ENCODE results near the gene COPS6.

COPS6 gene

DNA sequence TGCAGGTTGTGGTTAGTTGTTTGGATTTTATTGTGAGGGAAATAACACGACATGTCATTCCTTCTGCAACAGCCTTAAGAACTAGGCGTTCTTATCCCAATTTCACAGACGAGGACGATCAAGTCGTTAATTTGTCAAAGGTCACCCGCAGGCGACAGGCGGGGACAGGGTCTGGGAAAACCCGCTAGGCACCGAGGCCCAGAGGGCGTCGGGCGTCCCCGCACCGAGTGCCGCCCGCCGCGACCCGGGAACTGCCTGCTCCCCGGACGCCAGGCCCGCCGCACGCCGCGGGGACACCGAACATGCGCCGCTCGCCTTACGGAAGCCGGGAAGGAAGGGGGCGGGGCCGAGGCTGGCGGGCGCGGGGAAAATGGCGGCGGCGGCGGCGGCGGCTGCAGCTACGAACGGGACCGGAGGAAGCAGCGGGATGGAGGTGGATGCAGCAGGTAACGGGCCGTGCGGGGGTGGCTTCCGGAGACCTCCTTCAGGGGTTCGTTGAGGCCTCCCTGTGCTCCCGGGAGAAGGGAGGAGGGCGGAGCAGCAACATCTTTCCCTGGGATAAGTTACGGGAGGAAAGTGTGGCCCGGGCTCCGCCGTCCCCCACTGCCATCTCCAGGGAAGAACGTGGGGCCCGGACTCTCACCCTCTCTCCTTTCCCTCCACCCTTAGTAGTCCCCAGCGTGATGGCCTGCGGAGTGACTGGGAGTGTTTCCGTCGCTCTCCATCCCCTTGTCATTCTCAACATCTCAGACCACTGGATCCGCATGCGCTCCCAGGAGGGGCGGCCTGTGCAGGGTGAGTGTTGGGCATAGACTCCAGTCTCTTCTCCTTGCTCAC is at the start of gene COPS6:
Gene COPS6 (plus strand): TSS at position 349 of the 837 bp plus-strand sequence. CDS start 22 bp downstream, at position 371.
- peak within 1 kb of the TSS; percentile 86 for H3K4me3 ChIP-seq (ENCODE audit: low read depth, low read length)
- ChIA-PET POLR2A (interaction anchor here (0.7 to 7.9 kb wide), 2 partner anchors 12 to 38 kb away, joined by 3 to 115 read pairs; partner anchors contain the start of genes AP4M1, MBLAC1 and MCM7), CTCF (interaction anchor here (0.6 kb wide), 1 partner anchor 307 kb away, joined by 3 read pairs; no protein-coding TSS in a partner anchor)
- H3K27ac ChIP-seq (ENCODE audit: extremely low read depth, low read depth, low read length), result peak within 1 kb of the TSS; percentile 79
- no peaks in the 10 kb centered on the region for H3K9me3 ChIP-seq (ENCODE audit: control insufficient read depth, insufficient read depth, low read depth, low read length)
- peaks cover 8% of the 10 kb centered on the region for H3K4me1 ChIP-seq (ENCODE audit: control insufficient read depth, insufficient read depth, low read length)
- peaks cover 8 to 36% of the 10 kb centered on the region in 2 experiments for H3K36me3 ChIP-seq (ENCODE audit: control insufficient read depth in 2 of 2, insufficient read depth in 1 of 2, low read length in 2 of 2)
- TF ChIP-seq, protein P1, sequence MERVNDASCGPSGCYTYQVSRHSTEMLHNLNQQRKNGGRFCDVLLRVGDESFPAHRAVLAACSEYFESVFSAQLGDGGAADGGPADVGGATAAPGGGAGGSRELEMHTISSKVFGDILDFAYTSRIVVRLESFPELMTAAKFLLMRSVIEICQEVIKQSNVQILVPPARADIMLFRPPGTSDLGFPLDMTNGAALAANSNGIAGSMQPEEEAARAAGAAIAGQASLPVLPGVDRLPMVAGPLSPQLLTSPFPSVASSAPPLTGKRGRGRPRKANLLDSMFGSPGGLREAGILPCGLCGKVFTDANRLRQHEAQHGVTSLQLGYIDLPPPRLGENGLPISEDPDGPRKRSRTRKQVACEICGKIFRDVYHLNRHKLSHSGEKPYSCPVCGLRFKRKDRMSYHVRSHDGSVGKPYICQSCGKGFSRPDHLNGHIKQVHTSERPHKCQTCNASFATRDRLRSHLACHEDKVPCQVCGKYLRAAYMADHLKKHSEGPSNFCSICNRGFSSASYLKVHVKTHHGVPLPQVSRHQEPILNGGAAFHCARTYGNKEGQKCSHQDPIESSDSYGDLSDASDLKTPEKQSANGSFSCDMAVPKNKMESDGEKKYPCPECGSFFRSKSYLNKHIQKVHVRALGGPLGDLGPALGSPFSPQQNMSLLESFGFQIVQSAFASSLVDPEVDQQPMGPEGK (tag by site-specific recombination; IDR thresholded peaks at IDR 0.05), result peak; percentile 57; the same call in 1 of the 2 replicates
- peak; percentile 86 for TF ChIP-seq ZSCAN30 (tag by site-specific recombination; IDR thresholded peaks at IDR 0.05)
- TF ChIP-seq ZFP37 (tag by site-specific recombination; IDR thresholded peaks at IDR 0.05), result peak; percentile 21; the same call in 1 of the 2 replicates
- peak; percentile 96 for TF ChIP-seq ZBTB8A (tag by site-specific recombination; IDR thresholded peaks at IDR 0.05)
- TF ChIP-seq ZNF670 (tag by site-specific recombination; IDR thresholded peaks at IDR 0.05; ENCODE audit: low read depth), result no peak
- peak; percentile 95 for TF ChIP-seq KLF9 (tag by site-specific recombination; IDR thresholded peaks at IDR 0.05; ENCODE audit: low read depth)
- TF ChIP-seq ZXDB (tag by site-specific recombination; IDR thresholded peaks at IDR 0.05), result peak; percentile 88
- TF ChIP-seq ZNF324 (tag by site-specific recombination; IDR thresholded peaks at IDR 0.05), result 0 out of 2 replicates have a peak, but pooled peaks have one; percentile 37
- TF ChIP-seq, protein P2, sequence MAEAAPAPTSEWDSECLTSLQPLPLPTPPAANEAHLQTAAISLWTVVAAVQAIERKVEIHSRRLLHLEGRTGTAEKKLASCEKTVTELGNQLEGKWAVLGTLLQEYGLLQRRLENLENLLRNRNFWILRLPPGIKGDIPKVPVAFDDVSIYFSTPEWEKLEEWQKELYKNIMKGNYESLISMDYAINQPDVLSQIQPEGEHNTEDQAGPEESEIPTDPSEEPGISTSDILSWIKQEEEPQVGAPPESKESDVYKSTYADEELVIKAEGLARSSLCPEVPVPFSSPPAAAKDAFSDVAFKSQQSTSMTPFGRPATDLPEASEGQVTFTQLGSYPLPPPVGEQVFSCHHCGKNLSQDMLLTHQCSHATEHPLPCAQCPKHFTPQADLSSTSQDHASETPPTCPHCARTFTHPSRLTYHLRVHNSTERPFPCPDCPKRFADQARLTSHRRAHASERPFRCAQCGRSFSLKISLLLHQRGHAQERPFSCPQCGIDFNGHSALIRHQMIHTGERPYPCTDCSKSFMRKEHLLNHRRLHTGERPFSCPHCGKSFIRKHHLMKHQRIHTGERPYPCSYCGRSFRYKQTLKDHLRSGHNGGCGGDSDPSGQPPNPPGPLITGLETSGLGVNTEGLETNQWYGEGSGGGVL (tag by site-specific recombination; IDR thresholded peaks at IDR 0.05), result peak; percentile 33; the same call in 1 of the 2 replicates
- TF ChIP-seq ZNF341 (tag by site-specific recombination; IDR thresholded peaks at IDR 0.05; ENCODE audit: low read depth), result peak; percentile 49; the same call in 1 of the 2 replicates
- peak; percentile 81 for TF ChIP-seq KLF10 (tag by site-specific recombination; IDR thresholded peaks at IDR 0.05)
- TF ChIP-seq, protein P3, sequence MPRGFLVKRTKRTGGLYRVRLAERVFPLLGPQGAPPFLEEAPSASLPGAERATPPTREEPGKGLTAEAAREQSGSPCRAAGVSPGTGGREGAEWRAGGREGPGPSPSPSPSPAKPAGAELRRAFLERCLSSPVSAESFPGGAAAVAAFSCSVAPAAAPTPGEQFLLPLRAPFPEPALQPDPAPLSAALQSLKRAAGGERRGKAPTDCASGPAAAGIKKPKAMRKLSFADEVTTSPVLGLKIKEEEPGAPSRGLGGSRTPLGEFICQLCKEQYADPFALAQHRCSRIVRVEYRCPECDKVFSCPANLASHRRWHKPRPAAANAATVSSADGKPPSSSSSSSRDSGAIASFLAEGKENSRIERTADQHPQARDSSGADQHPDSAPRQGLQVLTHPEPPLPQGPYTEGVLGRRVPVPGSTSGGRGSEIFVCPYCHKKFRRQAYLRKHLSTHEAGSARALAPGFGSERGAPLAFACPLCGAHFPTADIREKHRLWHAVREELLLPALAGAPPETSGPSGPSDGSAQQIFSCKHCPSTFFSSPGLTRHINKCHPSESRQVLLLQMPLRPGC (tag by site-specific recombination; IDR thresholded peaks at IDR 0.05), result 0 out of 2 replicates have a peak, but pooled peaks have one; percentile 28
- TF ChIP-seq, protein P4, sequence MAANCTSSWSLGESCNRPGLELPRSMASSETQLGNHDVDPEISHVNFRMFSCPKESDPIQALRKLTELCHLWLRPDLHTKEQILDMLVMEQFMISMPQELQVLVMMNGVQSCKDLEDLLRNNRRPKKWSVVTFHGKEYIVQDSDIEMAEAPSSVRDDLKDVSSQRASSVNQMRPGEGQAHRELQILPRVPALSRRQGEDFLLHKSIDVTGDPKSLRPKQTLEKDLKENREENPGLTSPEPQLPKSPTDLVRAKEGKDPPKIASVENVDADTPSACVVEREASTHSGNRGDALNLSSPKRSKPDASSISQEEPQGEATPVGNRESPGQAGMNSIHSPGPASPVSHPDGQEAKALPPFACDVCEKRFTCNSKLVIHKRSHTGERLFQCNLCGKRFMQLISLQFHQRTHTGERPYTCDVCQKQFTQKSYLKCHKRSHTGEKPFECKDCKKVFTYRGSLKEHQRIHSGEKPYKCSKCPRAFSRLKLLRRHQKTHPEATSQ (tag by site-specific recombination; IDR thresholded peaks at IDR 0.05), result 0 out of 2 replicates have a peak, but pooled peaks have one; percentile 50
- TF ChIP-seq, protein P5, sequence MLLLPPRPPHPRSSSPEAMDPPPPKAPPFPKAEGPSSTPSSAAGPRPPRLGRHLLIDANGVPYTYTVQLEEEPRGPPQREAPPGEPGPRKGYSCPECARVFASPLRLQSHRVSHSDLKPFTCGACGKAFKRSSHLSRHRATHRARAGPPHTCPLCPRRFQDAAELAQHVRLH (tag by site-specific recombination; IDR thresholded peaks at IDR 0.05), result peak; percentile 39; the same call in 1 of the 2 replicates
- no peak for TF ChIP-seq ZNF785 (tag by site-specific recombination; IDR thresholded peaks at IDR 0.05)
- TF ChIP-seq, protein P6, sequence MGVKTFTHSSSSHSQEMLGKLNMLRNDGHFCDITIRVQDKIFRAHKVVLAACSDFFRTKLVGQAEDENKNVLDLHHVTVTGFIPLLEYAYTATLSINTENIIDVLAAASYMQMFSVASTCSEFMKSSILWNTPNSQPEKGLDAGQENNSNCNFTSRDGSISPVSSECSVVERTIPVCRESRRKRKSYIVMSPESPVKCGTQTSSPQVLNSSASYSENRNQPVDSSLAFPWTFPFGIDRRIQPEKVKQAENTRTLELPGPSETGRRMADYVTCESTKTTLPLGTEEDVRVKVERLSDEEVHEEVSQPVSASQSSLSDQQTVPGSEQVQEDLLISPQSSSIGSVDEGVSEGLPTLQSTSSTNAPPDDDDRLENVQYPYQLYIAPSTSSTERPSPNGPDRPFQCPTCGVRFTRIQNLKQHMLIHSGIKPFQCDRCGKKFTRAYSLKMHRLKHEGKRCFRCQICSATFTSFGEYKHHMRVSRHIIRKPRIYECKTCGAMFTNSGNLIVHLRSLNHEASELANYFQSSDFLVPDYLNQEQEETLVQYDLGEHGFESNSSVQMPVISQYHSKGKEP (tag by site-specific recombination; IDR thresholded peaks at IDR 0.05), result peak; percentile 40
- peak; percentile 30; the same call in 1 of the 2 replicates for TF ChIP-seq ZBTB1 (tag by site-specific recombination; IDR thresholded peaks at IDR 0.05)
- TF ChIP-seq YY2 (tag by site-specific recombination; IDR thresholded peaks at IDR 0.05), result peak; percentile 94
- TF ChIP-seq ZNF155 (tag by site-specific recombination; IDR thresholded peaks at IDR 0.05), result no peak
- no peak for TF ChIP-seq ZNF214 (tag by site-specific recombination; IDR thresholded peaks at IDR 0.05; ENCODE audit: borderline replicate concordance)
- TF ChIP-seq ZNF335 (tag by site-specific recombination; conservative IDR thresholded peaks at IDR 0.05), result peak; percentile 97
- TF ChIP-seq ZEB2 (tag by site-specific recombination; IDR thresholded peaks at IDR 0.05), result peak; percentile 96
- TF ChIP-seq IKZF3 (tag by site-specific recombination; IDR thresholded peaks at IDR 0.05), result peak; percentile 79; the same call in 1 of the 2 replicates
- TF ChIP-seq, protein P7, sequence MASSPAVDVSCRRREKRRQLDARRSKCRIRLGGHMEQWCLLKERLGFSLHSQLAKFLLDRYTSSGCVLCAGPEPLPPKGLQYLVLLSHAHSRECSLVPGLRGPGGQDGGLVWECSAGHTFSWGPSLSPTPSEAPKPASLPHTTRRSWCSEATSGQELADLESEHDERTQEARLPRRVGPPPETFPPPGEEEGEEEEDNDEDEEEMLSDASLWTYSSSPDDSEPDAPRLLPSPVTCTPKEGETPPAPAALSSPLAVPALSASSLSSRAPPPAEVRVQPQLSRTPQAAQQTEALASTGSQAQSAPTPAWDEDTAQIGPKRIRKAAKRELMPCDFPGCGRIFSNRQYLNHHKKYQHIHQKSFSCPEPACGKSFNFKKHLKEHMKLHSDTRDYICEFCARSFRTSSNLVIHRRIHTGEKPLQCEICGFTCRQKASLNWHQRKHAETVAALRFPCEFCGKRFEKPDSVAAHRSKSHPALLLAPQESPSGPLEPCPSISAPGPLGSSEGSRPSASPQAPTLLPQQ (tag by site-specific recombination; IDR thresholded peaks at IDR 0.05), result peak; percentile 85
- TF ChIP-seq ZNF571 (tag by site-specific recombination; IDR thresholded peaks at IDR 0.05), result no peak
- TF ChIP-seq GLI4 (tag by site-specific recombination; IDR thresholded peaks at IDR 0.05), result peak; percentile 83; the same call in 1 of the 2 replicates

Data from HEK293 (cell line).